ENCODE measurements around the gene ASAP2. TPM values are rescaled to one million over a fixed set of nuclear protein-coding genes. Genes with fewer than 3 reads are reported as not detected.

ASAP2 gene
- polyA plus RNA-seq, 1 donor from 2014 or later = 41.0 TPM

GRCh38 chr2:9430316-9431293, 224.0 kb downstream of the ASAP2 start:
- H3K9me3 ChIP-seq (ENCODE audit: low read length) = no peaks in the 10 kb centered on the region
- no peaks in the 10 kb centered on the region for H4K20me1 ChIP-seq (ENCODE audit: insufficient read depth)
- H3K36me3 ChIP-seq (ENCODE audit: insufficient read depth, low read length) = peaks cover 7% of the 10 kb centered on the region
- no peak overlapping the region for H3K27ac ChIP-seq (ENCODE audit: low read length)
- H3K79me2 ChIP-seq (replicated peaks; ENCODE audit: insufficient read depth, low read length) = no peaks in the 10 kb centered on the region
- no peak overlapping the region for H3K4me2 ChIP-seq (ENCODE audit: low read length)
- no peak overlapping the region for H2AFZ ChIP-seq (ENCODE audit: low read depth, low read length)
- TF ChIP-seq POLR2AphosphoS5 (IDR thresholded peaks at IDR 0.05) = no peak
- TF ChIP-seq SMC3 (conservative IDR thresholded peaks at IDR 0.05; ENCODE audit: poor library complexity) = no peak
- TF ChIP-seq MXI1 (conservative IDR thresholded peaks at IDR 0.05; ENCODE audit: poor library complexity, severe bottlenecking) = no peak
- TF ChIP-seq CTCF (IDR thresholded peaks at IDR 0.05; ENCODE audit: poor library complexity, severe bottlenecking) = no peak
- TF ChIP-seq EZH2 (IDR thresholded peaks at IDR 0.05; ENCODE audit: borderline replicate concordance, insufficient read depth, low read length, poor library complexity, severe bottlenecking) = no peak
- no peak for TF ChIP-seq TAF1 (IDR thresholded peaks at IDR 0.05; ENCODE audit: low read depth)
- no peak for TF ChIP-seq EP300 (conservative IDR thresholded peaks at IDR 0.05; ENCODE audit: poor library complexity, severe bottlenecking)
- no peak for TF ChIP-seq REST (IDR thresholded peaks at IDR 0.05; ENCODE audit: borderline replicate concordance)
- no peak for TF ChIP-seq RAD21 (conservative IDR thresholded peaks at IDR 0.05)
- no peak overlapping the region for H3K4me3 ChIP-seq (ENCODE audit: low read length)
- no peaks in the 10 kb centered on the region for H3K27me3 ChIP-seq (ENCODE audit: insufficient read depth, low read depth, low read length)
- H3K9me2 ChIP-seq (ENCODE audit: insufficient read depth, low read length) = no peaks in the 10 kb centered on the region
- no peak overlapping the region for H3K9ac ChIP-seq (ENCODE audit: low read length)
- no peaks in the 10 kb centered on the region for H3F3A ChIP-seq (ENCODE audit: insufficient read depth, low read length, poor library complexity, severe bottlenecking)

GRCh38 chr2:9434489-9434888, 227.9 kb downstream of the ASAP2 start:
- H4K20me1 ChIP-seq (ENCODE audit: insufficient read depth) = no peaks in the 10 kb centered on the region

More at GRCh38 chr2:9434489-9434888, 227.9 kb downstream of the ASAP2 start:
- Histone ChIP-seq H3K9me2 (ENCODE audit: insufficient read depth, low read length) (no peaks in the 10 kb centered on the region), H3K27ac (ENCODE audit: low read length) (no peak overlapping the region), H3K27me3 (ENCODE audit: insufficient read depth, low read depth, low read length) (no peaks in the 10 kb centered on the region), H3K4me3 (ENCODE audit: low read length) (no peak overlapping the region), H3K9ac (ENCODE audit: low read length) (no peak overlapping the region), H3F3A (ENCODE audit: insufficient read depth, low read length, poor library complexity, severe bottlenecking) (no peaks in the 10 kb centered on the region), H2AFZ (ENCODE audit: low read depth, low read length) (no peak overlapping the region), H3K36me3 (ENCODE audit: insufficient read depth, low read length) (peaks cover 18% of the 10 kb centered on the region), H3K9me3 (ENCODE audit: low read length) (no peaks in the 10 kb centered on the region), H3K4me2 (ENCODE audit: low read length) (no peak overlapping the region), H3K79me2 (replicated peaks; ENCODE audit: insufficient read depth, low read length) (no peaks in the 10 kb centered on the region)
- no peak for TF ChIP-seq MXI1 (conservative IDR thresholded peaks at IDR 0.05; ENCODE audit: poor library complexity, severe bottlenecking)
- TF ChIP-seq SMC3 (conservative IDR thresholded peaks at IDR 0.05; ENCODE audit: poor library complexity) = no peak
- no peak for TF ChIP-seq EZH2 (IDR thresholded peaks at IDR 0.05; ENCODE audit: borderline replicate concordance, insufficient read depth, low read length, poor library complexity, severe bottlenecking)
- TF ChIP-seq EP300 (conservative IDR thresholded peaks at IDR 0.05; ENCODE audit: poor library complexity, severe bottlenecking) = no peak
- no peak for TF ChIP-seq RAD21 (conservative IDR thresholded peaks at IDR 0.05)
- no peak for TF ChIP-seq POLR2AphosphoS5 (IDR thresholded peaks at IDR 0.05)
- TF ChIP-seq CTCF (IDR thresholded peaks at IDR 0.05; ENCODE audit: poor library complexity, severe bottlenecking) = no peak
- TF ChIP-seq TAF1 (IDR thresholded peaks at IDR 0.05; ENCODE audit: low read depth) = no peak
- no peak for TF ChIP-seq REST (IDR thresholded peaks at IDR 0.05; ENCODE audit: borderline replicate concordance)
